ENCODE results near the gene UTF1.
"Not testable (repeated sequence)": the region's sequence is repeated elsewhere in the genome, so short reads cannot be mapped to it uniquely, and the experiment has no call there.

Gene UTF1

GRCh38 chr10:133265052-133265451 is 35.0 kb downstream of the UTF1 start:
- not testable (repeated sequence) for DNase-seq (ENCODE audit: low read depth)

- no peak for DNase-seq (ENCODE audit: low read depth)
Measured at GRCh38 chr10:133266056-133266795, 36.2 kb downstream of the UTF1 start.

GRCh38 chr10:133267293-133267692 is 37.3 kb downstream of the UTF1 start:
- no peak for DNase-seq (ENCODE audit: low read depth)

- no peak for DNase-seq (ENCODE audit: low read depth)
Measured at GRCh38 chr10:133267829-133268228, 37.8 kb downstream of the UTF1 start.

GRCh38 chr10:133268532-133268931 is 38.5 kb downstream of the UTF1 start:
- DNase-seq (ENCODE audit: low read depth) = no peak

GRCh38 chr10:133269367-133269766 is 39.4 kb downstream of the UTF1 start:
- no peak for DNase-seq (ENCODE audit: low read depth)

- DNase-seq (ENCODE audit: low read depth) = no peak
Measured at GRCh38 chr10:133270204-133270603, 40.2 kb downstream of the UTF1 start.

GRCh38 chr10:133270773-133271297 is 40.8 kb downstream of the UTF1 start:
- no peak for DNase-seq (ENCODE audit: low read depth)

- no peak for DNase-seq (ENCODE audit: low read depth)
Measured at GRCh38 chr10:133271521-133272300, 41.7 kb downstream of the UTF1 start.

- no peak for DNase-seq (ENCODE audit: low read depth)
Measured at GRCh38 chr10:133272301-133272963, 42.4 kb downstream of the UTF1 start.

- DNase-seq (ENCODE audit: low read depth) = no peak
Measured at GRCh38 chr10:133272964-133273420, 43.0 kb downstream of the UTF1 start.

- no peak for DNase-seq (ENCODE audit: low read depth)
Measured at GRCh38 chr10:133273534-133274143, 43.6 kb downstream of the UTF1 start.

- DNase-seq (ENCODE audit: low read depth) = no peak
Measured at GRCh38 chr10:133274751-133275683, 45.0 kb downstream of the UTF1 start.

GRCh38 chr10:133275684-133276092 is 45.7 kb downstream of the UTF1 start:
- DNase-seq (ENCODE audit: low read depth) = no peak

GRCh38 chr10:133276100-133276434 is 46.0 kb downstream of the UTF1 start:
- no peak for DNase-seq (ENCODE audit: low read depth)

GRCh38 chr10:133276435-133277201 is 46.6 kb downstream of the UTF1 start, which contains the start of gene ADAM8:
Gene ADAM8 (minus strand): TSS chr10:133276868. CDS start chr10:133276817, 51 bp downstream.
- DNase-seq (ENCODE audit: low read depth) = no peak

- no peak for DNase-seq (ENCODE audit: low read depth)
Measured at GRCh38 chr10:133277277-133277992, 47.4 kb downstream of the UTF1 start.

- DNase-seq (ENCODE audit: low read depth) = no peak
Measured at GRCh38 chr10:133277993-133278576, 48.1 kb downstream of the UTF1 start.

Data from non-pigmented ciliary epithelial cell (primary cell).